Umbilical cord (tissue), 2 donors: Measurements from ENCODE around the gene CACNA1C. TPM values are rescaled to one million over a fixed set of nuclear protein-coding genes. Genes with fewer than 3 reads are reported as not detected.

Source experiments
- DNase-seq: peaks from one replicate; pipeline ENCODE4 v3.0.0-alpha.2; 2015; ENCODE audit warnings: low spot score
- total RNA-seq: library from RNA; depleted of rRNA; stranded (reverse); fragments of >200 nt; gene quantifications from one replicate; pipeline ENCODE4 v1.2.3, GENCODE V29; 2014; ENCODE audit warnings: low replicate concordance; ENCODE audit not compliant: insufficient read depth

CACNA1C gene
- total RNA-seq, 1 donor from 2014 or later, result 116 TPM

GRCh38 chr12:2578772-2579171 lies 526.0 kb downstream of the CACNA1C start:
- DNase-seq, result no peak

- DNase-seq, result no peak
Observed at GRCh38 chr12:2580821-2581220, 528.0 kb downstream of the CACNA1C start.

GRCh38 chr12:2581293-2582045 lies 528.7 kb downstream of the CACNA1C start:
- no peak for DNase-seq

- no peak for DNase-seq
Observed at GRCh38 chr12:2582631-2583030, 529.8 kb downstream of the CACNA1C start.

GRCh38 chr12:2583091-2583497 lies 530.3 kb downstream of the CACNA1C start:
- DNase-seq, result peak; percentile 87

- DNase-seq, result no peak
Observed at GRCh38 chr12:2583642-2584401, 531.0 kb downstream of the CACNA1C start.

- DNase-seq, result peak; percentile 91
Observed at GRCh38 chr12:2586156-2587038, 533.6 kb downstream of the CACNA1C start.

- DNase-seq, result no peak
Observed at GRCh38 chr12:2588345-2588744, 535.6 kb downstream of the CACNA1C start.

- DNase-seq, result no peak
Observed at GRCh38 chr12:2589381-2589780, 536.6 kb downstream of the CACNA1C start.

- no peak for DNase-seq
Observed at GRCh38 chr12:2593045-2593444, 540.3 kb downstream of the CACNA1C start.

GRCh38 chr12:2596441-2596840 lies 543.7 kb downstream of the CACNA1C start:
- DNase-seq, result no peak

GRCh38 chr12:2605301-2605700 lies 552.5 kb downstream of the CACNA1C start:
- DNase-seq, result no peak

- DNase-seq, result no peak
Observed at GRCh38 chr12:2606186-2606910, 553.6 kb downstream of the CACNA1C start.

- no peak for DNase-seq
Observed at GRCh38 chr12:2607881-2608607, 555.3 kb downstream of the CACNA1C start.

GRCh38 chr12:2608608-2608945 lies 555.8 kb downstream of the CACNA1C start:
- DNase-seq, result no peak

GRCh38 chr12:2609020-2609419 lies 556.2 kb downstream of the CACNA1C start:
- DNase-seq, result no peak

GRCh38 chr12:2610358-2610757 lies 557.6 kb downstream of the CACNA1C start:
- DNase-seq, result no peak

- DNase-seq, result peak; percentile 87
Observed at GRCh38 chr12:2613326-2614073, 560.7 kb downstream of the CACNA1C start.

GRCh38 chr12:2614341-2614740 lies 561.6 kb downstream of the CACNA1C start:
- no peak for DNase-seq
